Measurements from ENCODE around the gene TRPM2. TPM values are rescaled to one million over a fixed set of nuclear protein-coding genes. Genes with fewer than 3 reads are reported as not detected.
"Not testable (repeated sequence)": the region's sequence is repeated elsewhere in the genome, so short reads cannot be mapped to it uniquely, and the experiment has no call there.

The TRPM2 gene
- polyA plus RNA-seq, 1 donor: 0.57 TPM

GRCh38 chr21:44415073-44416025, 61.9 kb downstream of the TRPM2 start:
- no peak for DNase-seq

- DNase-seq: no peak
These were observed 62.8 kb downstream of the TRPM2 start for GRCh38 chr21:44416193-44416592.

GRCh38 chr21:44417621-44418107, 64.2 kb downstream of the TRPM2 start:
- DNase-seq: not testable (repeated sequence)

- DNase-seq: no peak
These were observed 64.9 kb downstream of the TRPM2 start for GRCh38 chr21:44418108-44418875.

- DNase-seq: no peak
These were observed 65.4 kb downstream of the TRPM2 start for GRCh38 chr21:44418876-44419230.

- DNase-seq: no peak
These were observed 66.3 kb downstream of the TRPM2 start for GRCh38 chr21:44419679-44420078.

- no peak for DNase-seq
These were observed 67.2 kb downstream of the TRPM2 start for GRCh38 chr21:44420416-44421205.

- no peak for DNase-seq
These were observed 68.8 kb downstream of the TRPM2 start for GRCh38 chr21:44421901-44422840.

GRCh38 chr21:44423312-44423821, 69.9 kb downstream of the TRPM2 start:
- no peak for DNase-seq

- no peak for DNase-seq
These were observed 70.7 kb downstream of the TRPM2 start for GRCh38 chr21:44423941-44424607.

GRCh38 chr21:44424608-44425306, 71.3 kb downstream of the TRPM2 start:
- no peak for DNase-seq

- no peak for DNase-seq
These were observed 72.0 kb downstream of the TRPM2 start for GRCh38 chr21:44425307-44425894.

GRCh38 chr21:44425895-44426662, 72.7 kb downstream of the TRPM2 start:
- no peak for DNase-seq

GRCh38 chr21:44426663-44427191, 73.3 kb downstream of the TRPM2 start:
- DNase-seq: no peak

GRCh38 chr21:44427241-44428120, 74.1 kb downstream of the TRPM2 start:
- DNase-seq: no peak

GRCh38 chr21:44428281-44428960, 75.0 kb downstream of the TRPM2 start:
- no peak for DNase-seq
